Measurements from ENCODE around the gene STARD13.

STARD13 gene

GRCh38 chr13:33274264-33274663 lies 11.3 kb downstream of the STARD13 start:
- no peak for DNase-seq

GRCh38 chr13:33272531-33273124 lies 12.9 kb downstream of the STARD13 start:
- DNase-seq: no peak

- no peak for DNase-seq
Measured at GRCh38 chr13:33271759-33272158, 13.8 kb downstream of the STARD13 start.

GRCh38 chr13:33270895-33271538 lies 14.5 kb downstream of the STARD13 start:
- no peak for DNase-seq

- DNase-seq: no peak
Measured at GRCh38 chr13:33265607-33266006, 19.9 kb downstream of the STARD13 start.

GRCh38 chr13:33265133-33265532 lies 20.4 kb downstream of the STARD13 start:
- no peak for DNase-seq

- DNase-seq: no peak
Measured at GRCh38 chr13:33264620-33264978, 21.0 kb downstream of the STARD13 start.

- DNase-seq: no peak
Measured at GRCh38 chr13:33263976-33264619, 21.5 kb downstream of the STARD13 start.

- no peak for DNase-seq
Measured at GRCh38 chr13:33263484-33263883, 22.1 kb downstream of the STARD13 start.

- DNase-seq: no peak
Measured at GRCh38 chr13:33262997-33263396, 22.6 kb downstream of the STARD13 start.

GRCh38 chr13:33262594-33262993 lies 23.0 kb downstream of the STARD13 start:
- no peak for DNase-seq

- no peak for DNase-seq
Measured at GRCh38 chr13:33262062-33262487, 23.5 kb downstream of the STARD13 start.

- DNase-seq: no peak
Measured at GRCh38 chr13:33261387-33262061, 24.0 kb downstream of the STARD13 start.

GRCh38 chr13:33260168-33261098 lies 25.1 kb downstream of the STARD13 start:
- DNase-seq: no peak

GRCh38 chr13:33259296-33259695 lies 26.3 kb downstream of the STARD13 start:
- DNase-seq: no peak

- no peak for DNase-seq
Measured at GRCh38 chr13:33258808-33259193, 26.8 kb downstream of the STARD13 start.

- DNase-seq: no peak
Measured at GRCh38 chr13:33257841-33258807, 27.4 kb downstream of the STARD13 start.

- no peak for DNase-seq
Measured at GRCh38 chr13:33256148-33256840, 29.3 kb downstream of the STARD13 start.

- DNase-seq: no peak
Measured at GRCh38 chr13:33252135-33252534, 33.4 kb downstream of the STARD13 start.

GRCh38 chr13:33251131-33251661 lies 34.4 kb downstream of the STARD13 start:
- no peak for DNase-seq

- DNase-seq: no peak
Measured at GRCh38 chr13:33250609-33251008, 34.9 kb downstream of the STARD13 start.

All from NCI-H2081 treated with DMSO at 0.1 percent for 48 hours (cell line).